ENCODE data around the gene SSBP3.
"Not testable (repeated sequence)": the region's sequence is repeated elsewhere in the genome, so short reads cannot be mapped to it uniquely, and the experiment has no call there.

SSBP3 gene

GRCh38 chr1:54397090-54397591 is 9.1 kb downstream of the SSBP3 start:
- in situ Hi-C loops (cut with HindIII; ENCODE audit: low pct_unique_long_range_greater_than_20kb, low sequenced_read_pairs): no loop called here
- DNase-seq (ENCODE audit: low read depth in 1 of 2, low spot score in 1 of 2): no peak
- no peak for TF ChIP-seq JUND (IDR thresholded peaks at IDR 0.05; ENCODE audit: low read depth)

DNA sequence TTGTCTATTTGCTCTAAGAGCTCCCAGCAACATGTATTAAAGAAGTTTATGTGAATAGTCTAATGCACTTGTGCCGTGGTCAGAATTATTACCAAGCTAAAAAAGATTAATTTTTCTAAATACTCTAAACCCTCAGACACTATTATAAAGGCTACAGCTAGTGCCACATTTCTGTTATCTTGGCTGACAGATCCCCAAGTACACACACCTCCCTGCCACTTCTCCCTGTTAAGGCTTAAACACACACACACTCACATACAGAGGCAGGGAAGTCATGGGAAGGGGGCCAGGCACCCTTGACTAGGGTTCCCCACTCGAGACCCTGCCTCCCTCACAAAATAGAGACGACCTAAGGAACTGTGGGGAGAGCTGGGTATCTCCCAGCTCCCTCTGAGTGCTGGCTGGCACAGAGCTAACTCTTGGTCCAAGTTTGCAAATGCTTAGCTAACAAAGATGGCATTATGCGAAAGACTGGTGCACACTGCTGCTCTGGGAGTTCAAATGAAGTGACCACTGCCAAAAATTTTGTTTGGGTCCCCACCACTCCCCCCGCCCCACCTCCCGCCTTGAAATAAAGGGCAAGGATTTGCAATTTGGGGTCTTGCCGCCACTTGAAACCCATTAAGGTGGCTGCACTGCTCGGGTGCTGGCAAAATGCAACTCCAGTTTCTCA is 9.8 kb downstream of the SSBP3 start:
- DNase-seq (ENCODE audit: low read depth in 1 of 2, low spot score in 1 of 2): no peak
- TF ChIP-seq JUND (IDR thresholded peaks at IDR 0.05; ENCODE audit: low read depth): no peak
- in situ Hi-C loops (cut with HindIII; ENCODE audit: low pct_unique_long_range_greater_than_20kb, low sequenced_read_pairs): no loop called here

DNA sequence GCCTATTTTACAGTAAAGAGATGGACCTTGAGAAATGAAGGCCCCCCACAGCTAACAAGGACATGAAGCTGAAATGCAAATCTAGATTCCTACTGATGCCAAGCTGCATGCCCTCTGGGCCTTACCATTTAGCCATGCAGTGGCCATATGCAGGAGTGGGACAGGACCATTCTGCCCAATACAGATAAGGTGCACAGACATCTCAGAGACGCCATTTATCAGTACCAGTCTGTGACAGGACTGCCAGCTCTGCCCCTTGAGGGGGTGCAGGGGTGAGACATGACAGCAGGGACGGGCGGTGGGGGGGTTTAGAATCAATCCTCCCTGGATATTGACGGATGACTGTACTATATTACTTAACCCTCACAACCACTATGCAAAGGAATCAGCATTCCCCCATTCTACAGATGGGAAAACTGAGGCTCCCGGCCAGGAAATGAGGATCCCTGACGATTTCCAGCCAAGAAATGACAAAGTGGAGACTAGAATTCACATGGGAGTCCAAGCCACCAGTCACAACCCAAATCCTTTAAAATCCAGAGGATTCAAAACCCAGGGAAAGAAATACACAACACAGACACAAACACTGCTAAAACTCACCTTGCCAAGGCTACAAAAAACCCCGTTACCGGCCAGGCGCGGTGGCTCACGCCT is 10.8 kb downstream of the SSBP3 start:
- in situ Hi-C loops (cut with HindIII; ENCODE audit: low pct_unique_long_range_greater_than_20kb, low sequenced_read_pairs): no loop called here
- TF ChIP-seq JUND (IDR thresholded peaks at IDR 0.05; ENCODE audit: low read depth): no peak
- DNase-seq (ENCODE audit: low read depth in 1 of 2, low spot score in 1 of 2): no peak

GRCh38 chr1:54394104-54394503 is 12.1 kb downstream of the SSBP3 start:
- no peak for DNase-seq (ENCODE audit: low read depth in 1 of 2, low spot score in 1 of 2)
- no peak for TF ChIP-seq JUND (IDR thresholded peaks at IDR 0.05; ENCODE audit: low read depth)
- in situ Hi-C loops (cut with HindIII; ENCODE audit: low pct_unique_long_range_greater_than_20kb, low sequenced_read_pairs): no loop called here

GRCh38 chr1:54392401-54392800 is 13.8 kb downstream of the SSBP3 start:
- in situ Hi-C loops (cut with HindIII; ENCODE audit: low pct_unique_long_range_greater_than_20kb, low sequenced_read_pairs): no loop called here
- no peak for DNase-seq (ENCODE audit: low read depth in 1 of 2, low spot score in 1 of 2)
- no peak for TF ChIP-seq JUND (IDR thresholded peaks at IDR 0.05; ENCODE audit: low read depth)

- DNase-seq (ENCODE audit: low read depth in 1 of 2, low spot score in 1 of 2): no peak
- in situ Hi-C loops (cut with HindIII; ENCODE audit: low pct_unique_long_range_greater_than_20kb, low sequenced_read_pairs): no loop called here
Observed at GRCh38 chr1:54391450-54392209, 14.6 kb downstream of the SSBP3 start.

GRCh38 chr1:54390655-54391054 is 15.5 kb downstream of the SSBP3 start:
- TF ChIP-seq JUND (IDR thresholded peaks at IDR 0.05; ENCODE audit: low read depth): no peak
- in situ Hi-C loops (cut with HindIII; ENCODE audit: low pct_unique_long_range_greater_than_20kb, low sequenced_read_pairs): no loop called here
- DNase-seq (ENCODE audit: low read depth in 1 of 2, low spot score in 1 of 2): no peak

More at GRCh38 chr1:54391450-54392209, 14.6 kb downstream of the SSBP3 start:
- TF ChIP-seq JUND (IDR thresholded peaks at IDR 0.05; ENCODE audit: low read depth): no peak

DNA sequence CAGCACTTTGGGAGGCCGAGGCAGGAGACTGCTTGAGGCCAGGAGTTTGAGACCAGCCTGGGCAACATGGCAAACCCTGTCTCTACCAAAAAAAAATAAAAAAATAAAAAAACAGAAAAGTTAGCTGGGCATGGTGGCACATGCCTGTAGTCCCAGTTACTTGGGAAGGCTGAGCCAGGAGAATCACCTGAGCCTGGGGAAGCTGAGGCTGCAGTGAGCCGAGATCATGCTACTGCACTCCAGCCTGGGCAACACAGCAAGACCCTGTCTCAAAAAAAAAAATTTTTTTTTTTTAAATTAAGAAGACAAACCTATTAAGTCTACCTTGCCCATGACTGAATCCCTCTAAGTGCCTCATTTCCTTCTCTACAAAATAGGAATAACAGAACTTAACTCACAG is 16.6 kb downstream of the SSBP3 start:
- DNase-seq (ENCODE audit: low read depth in 1 of 2, low spot score in 1 of 2); in situ Hi-C loops (cut with HindIII; ENCODE audit: low pct_unique_long_range_greater_than_20kb, low sequenced_read_pairs): not testable (repeated sequence)

- in situ Hi-C loops (cut with HindIII; ENCODE audit: low pct_unique_long_range_greater_than_20kb, low sequenced_read_pairs): no loop called here
Observed at GRCh38 chr1:54387419-54387818, 18.8 kb downstream of the SSBP3 start.

GRCh38 chr1:54385727-54386022 is 20.5 kb downstream of the SSBP3 start:
- DNase-seq (ENCODE audit: low read depth in 1 of 2, low spot score in 1 of 2): no peak
- TF ChIP-seq JUND (IDR thresholded peaks at IDR 0.05; ENCODE audit: low read depth): no peak
- in situ Hi-C loops (cut with HindIII; ENCODE audit: low pct_unique_long_range_greater_than_20kb, low sequenced_read_pairs): no loop called here

More at GRCh38 chr1:54387419-54387818, 18.8 kb downstream of the SSBP3 start:
- no peak for TF ChIP-seq JUND (IDR thresholded peaks at IDR 0.05; ENCODE audit: low read depth)
- DNase-seq (ENCODE audit: low read depth in 1 of 2, low spot score in 1 of 2): no peak

DNA sequence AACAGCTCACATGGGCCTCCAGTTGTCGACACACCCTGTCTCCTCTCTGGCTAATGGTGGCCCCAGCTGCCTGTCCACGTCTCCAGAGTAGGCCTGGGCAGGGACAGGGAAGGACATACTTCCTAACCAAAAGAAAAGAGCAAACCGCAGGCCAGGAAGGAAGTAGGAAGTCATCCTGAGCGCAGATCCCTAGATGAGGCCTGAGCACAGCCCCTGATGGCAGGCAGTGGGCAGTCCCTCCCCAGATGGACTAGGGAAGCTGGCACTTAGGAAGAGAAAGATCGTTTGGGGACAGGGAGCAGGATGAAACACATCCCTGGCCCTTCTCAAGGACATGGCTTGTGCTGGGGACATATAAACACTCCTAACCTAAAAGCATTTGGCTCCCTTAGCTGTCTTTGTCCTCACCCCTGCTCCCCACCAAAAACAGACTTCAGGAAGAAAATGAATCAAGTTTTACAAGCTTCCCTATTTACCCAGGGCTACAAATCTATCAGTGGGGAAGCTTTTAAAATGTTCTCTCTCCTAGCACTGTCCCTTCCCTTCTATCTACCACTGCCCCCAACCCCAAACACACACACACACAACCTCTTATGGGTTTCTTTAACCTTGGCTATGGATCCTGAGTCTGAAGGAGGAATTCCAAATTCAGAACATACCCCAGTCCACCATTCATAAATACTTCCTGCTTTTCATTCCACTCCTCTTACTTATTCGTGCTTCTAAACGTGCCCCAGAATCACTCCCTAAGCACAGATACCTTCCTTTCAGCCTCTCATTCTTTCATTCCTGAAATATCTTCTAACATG is 21.1 kb downstream of the SSBP3 start:
- in situ Hi-C loops (cut with HindIII; ENCODE audit: low pct_unique_long_range_greater_than_20kb, low sequenced_read_pairs): no loop called here
- TF ChIP-seq JUND (IDR thresholded peaks at IDR 0.05; ENCODE audit: low read depth): no peak
- no peak for DNase-seq (ENCODE audit: low read depth in 1 of 2, low spot score in 1 of 2)

- no peak for TF ChIP-seq JUND (IDR thresholded peaks at IDR 0.05; ENCODE audit: low read depth)
- DNase-seq (ENCODE audit: low read depth in 1 of 2, low spot score in 1 of 2): no peak
- in situ Hi-C loops (cut with HindIII; ENCODE audit: low pct_unique_long_range_greater_than_20kb, low sequenced_read_pairs): no loop called here
Observed at GRCh38 chr1:54384471-54384870, 21.7 kb downstream of the SSBP3 start.
